GM23248 (cell line): ENCODE measurements around the gene FXYD5. TPM values are rescaled to one million over a fixed set of nuclear protein-coding genes. Genes with fewer than 3 reads are reported as not detected.

Source experiments
- DNase-seq: peaks from one replicate; pipeline ENCODE4 v3.0.0-alpha.2; 2015
- H2AFZ ChIP-seq: fragments of 200-600 bp; sonication (generic); 2 replicates; pipeline ENCODE4 v1.6.1; 2016; ENCODE audit warnings: antibody characterized with exemption
- H3F3A ChIP-seq: fragments of 200-600 bp; sonication (generic); 2 replicates; pipeline ENCODE4 v1.6.1; 2016; ENCODE audit warnings: mild to moderate bottlenecking, antibody characterized with exemption, mixed run types; ENCODE audit not compliant: insufficient read depth
- H3K27ac ChIP-seq: fragments of 200-600 bp; sonication (generic); 2 replicates; pipeline ENCODE4 v1.5.1; 2016; ENCODE audit warnings: mild to moderate bottlenecking
- H3K27me3 ChIP-seq: fragments of 200-600 bp; sonication (generic); replicated peaks from 2 replicates; pipeline ENCODE4 v1.6.1; 2016; ENCODE audit warnings: mild to moderate bottlenecking; ENCODE audit not compliant: insufficient read depth
- H3K36me3 ChIP-seq: fragments of 200-600 bp; sonication (generic); 2 replicates; pipeline ENCODE4 v1.6.1; 2016; ENCODE audit warnings: low read depth, mild to moderate bottlenecking
- H3K4me1 ChIP-seq: fragments of 200-600 bp; sonication (generic); 2 replicates; pipeline ENCODE4 v1.6.1; 2016; ENCODE audit warnings: mild to moderate bottlenecking; ENCODE audit not compliant: insufficient read depth
- H3K4me2 ChIP-seq: fragments of 200-600 bp; sonication (generic); one replicate; pipeline ENCODE4 v1.6.1; 2016; ENCODE audit warnings: mild to moderate bottlenecking; ENCODE audit not compliant: unreplicated experiment
- H3K4me3 ChIP-seq: fragments of 200-600 bp; sonication (generic); 2 replicates; pipeline ENCODE4 v1.5.1; 2016; ENCODE audit warnings: mild to moderate bottlenecking
- H3K79me2 ChIP-seq: fragments of 200-600 bp; sonication (generic); 2 replicates; pipeline ENCODE4 v1.6.1; 2016; ENCODE audit warnings: mild to moderate bottlenecking; ENCODE audit not compliant: insufficient read depth
- H3K9ac ChIP-seq: fragments of 200-600 bp; sonication (generic); 2 replicates; pipeline ENCODE4 v1.6.1; 2016; ENCODE audit warnings: mild to moderate bottlenecking
- H3K9me2 ChIP-seq: fragments of 200-600 bp; sonication (generic); 2 replicates; pipeline ENCODE4 v1.6.1; 2016; ENCODE audit warnings: mixed run types, mild to moderate bottlenecking, moderate library complexity; ENCODE audit not compliant: insufficient read depth
- H3K9me3 ChIP-seq: fragments of 200-600 bp; sonication (generic); one replicate; pipeline ENCODE4 v1.6.1; 2017; ENCODE audit warnings: low read depth
- H4K20me1 ChIP-seq: fragments of 200-600 bp; sonication (generic); 2 replicates; pipeline ENCODE4 v1.6.0; 2016; ENCODE audit not compliant: insufficient read depth
- EZH2 ChIP-seq: fragments of 200-600 bp; sonication (generic); IDR thresholded peaks from 2 replicates; pipeline ENCODE4 v1.6.1; 2018; ENCODE audit warnings: antibody characterized with exemption, mild to moderate bottlenecking; ENCODE audit not compliant: insufficient read depth, poor library complexity, severe bottlenecking
- EZH2phosphoT487 ChIP-seq: fragments of 200-600 bp; sonication (generic); IDR thresholded peaks from 2 replicates; pipeline ENCODE4 v1.6.1; 2018; ENCODE audit warnings: antibody characterized with exemption, moderate library complexity, mild to moderate bottlenecking, low read depth; ENCODE audit not compliant: insufficient read depth
- WGBS, 2 experiments: methylation state at CpG; one replicate each; pipeline ENCODE4 v1.1.6; 2015 to 2017; ENCODE audit warnings: low lambda C conversion rate in 2 of 2, low coverage in 1 of 2; ENCODE audit errors: missing lambda C conversion rate in 2 of 2; 5-methylcytosine and 5-hydroxymethylcytosine counted together
- in situ Hi-C: fragments of 300-500 bp; cut with MboI; formaldehyde crosslinking; loops from 2 replicates; pipeline ENCODE4 v1.15.0; 2020
- polyA plus RNA-seq: library from polyadenylated mRNA; unstranded; fragments of >200 nt; fragmentation: Nextera tagmentation; extraction: Ambion mirVana; gene quantifications from 2 replicates; pipeline ENCODE4 v1.2.1, GENCODE V29; 2016
- total RNA-seq: library from RNA; depleted of rRNA; stranded (reverse); fragments of >200 nt; shearing (Covaris generic); gene quantifications from 2 replicates; pipeline ENCODE4 v1.2.3, GENCODE V29; 2014

Gene FXYD5
- total and polyA plus RNA-seq, 2 experiments from 2014 or later, result 233 to 496 TPM

GRCh38 chr19:35174226-35174625, 19.7 kb downstream of the FXYD5 start:
- Histone ChIP-seq H3K79me2 (no peaks in the 10 kb centered on the region), H3K27ac (no peak overlapping the region), H2AFZ (no peak overlapping the region), H4K20me1 (no peaks in the 10 kb centered on the region), H3K4me1 (peaks cover 7% of the 10 kb centered on the region), H3F3A (peaks cover 15% of the 10 kb centered on the region), H3K9ac (no peak overlapping the region), H3K36me3 (no peaks in the 10 kb centered on the region), H3K9me3 (no peaks in the 10 kb centered on the region), H3K4me3 (no peak overlapping the region), H3K4me2 (no peak overlapping the region), H3K9me2 (no peaks in the 10 kb centered on the region), H3K27me3 (no peaks in the 10 kb centered on the region)
- DNase-seq, result no peak
- TF ChIP-seq EZH2phosphoT487 (no peak), EZH2 (no peak)
- in situ Hi-C loops, result no loop called here
- 92 to 93% methylated on average over 6 of the region's 6 CpGs for WGBS, 2 experiments

GRCh38 chr19:35176181-35176570, 21.6 kb downstream of the FXYD5 start:
- Histone ChIP-seq H3K27ac (peak overlapping the region; percentile 29), H3K9me2 (no peaks in the 10 kb centered on the region), H3K79me2 (no peaks in the 10 kb centered on the region), H3K9ac (no peak overlapping the region; the same call in 1 of the 2 replicates), H3K4me1 (peaks cover 7% of the 10 kb centered on the region), H3K9me3 (no peaks in the 10 kb centered on the region), H3K4me3 (no peak overlapping the region), H2AFZ (no peak overlapping the region; the same call in 1 of the 2 replicates), H3K4me2 (peak overlapping the region; percentile 38), H3K27me3 (no peaks in the 10 kb centered on the region), H3F3A (peaks cover 15% of the 10 kb centered on the region), H3K36me3 (no peaks in the 10 kb centered on the region), H4K20me1 (no peaks in the 10 kb centered on the region)
- WGBS, 2 experiments, result 3 to 6% methylated on average over 3 of the region's 3 CpGs
- in situ Hi-C loops, result no loop called here
- TF ChIP-seq EZH2, result no peak
- no peak for TF ChIP-seq EZH2phosphoT487
- no peak for DNase-seq

GRCh38 chr19:35177377-35178274, 23.1 kb downstream of the FXYD5 start:
- no peak for DNase-seq
- 65 to 69% methylated on average over 7 of the region's 7 CpGs for WGBS, 2 experiments
- Histone ChIP-seq H3K27me3 (no peaks in the 10 kb centered on the region), H2AFZ (no peak overlapping the region), H3K9me2 (no peaks in the 10 kb centered on the region), H3K4me1 (peaks cover 7% of the 10 kb centered on the region), H3K27ac (no peak overlapping the region), H3K79me2 (no peaks in the 10 kb centered on the region), H3K4me2 (no peak overlapping the region), H3K9ac (no peak overlapping the region), H4K20me1 (no peaks in the 10 kb centered on the region), H3K4me3 (no peak overlapping the region), H3K36me3 (no peaks in the 10 kb centered on the region), H3K9me3 (no peaks in the 10 kb centered on the region), H3F3A (peaks cover 11% of the 10 kb centered on the region)
- no peak for TF ChIP-seq EZH2
- no peak for TF ChIP-seq EZH2phosphoT487
- in situ Hi-C loops, result no loop called here

GRCh38 chr19:35178701-35179100, 24.2 kb downstream of the FXYD5 start:
- H3F3A ChIP-seq, result peaks cover 11% of the 10 kb centered on the region
- H3K27me3 ChIP-seq, result no peaks in the 10 kb centered on the region
- peaks cover 7% of the 10 kb centered on the region for H3K4me1 ChIP-seq
- H3K9ac ChIP-seq, result no peak overlapping the region
- in situ Hi-C loops, result no loop called here
- no peaks in the 10 kb centered on the region for H3K9me3 ChIP-seq
- peak; percentile 41 for DNase-seq
- WGBS, 2 experiments, result 29 to 41% methylated on average over 2 of the region's 2 CpGs
- no peaks in the 10 kb centered on the region for H3K9me2 ChIP-seq
- no peak overlapping the region for H2AFZ ChIP-seq
- no peaks in the 10 kb centered on the region for H3K79me2 ChIP-seq
- no peak overlapping the region for H3K27ac ChIP-seq
- no peaks in the 10 kb centered on the region for H3K36me3 ChIP-seq
- H4K20me1 ChIP-seq, result no peaks in the 10 kb centered on the region
- H3K4me2 ChIP-seq, result no peak overlapping the region
- no peak overlapping the region for H3K4me3 ChIP-seq
- TF ChIP-seq EZH2 (no peak), EZH2phosphoT487 (no peak)
